ENCODE data around the gene RGCC.
"Not testable (repeated sequence)": the region's sequence is repeated elsewhere in the genome, so short reads cannot be mapped to it uniquely, and the experiment has no call there.

Gene RGCC

DNA sequence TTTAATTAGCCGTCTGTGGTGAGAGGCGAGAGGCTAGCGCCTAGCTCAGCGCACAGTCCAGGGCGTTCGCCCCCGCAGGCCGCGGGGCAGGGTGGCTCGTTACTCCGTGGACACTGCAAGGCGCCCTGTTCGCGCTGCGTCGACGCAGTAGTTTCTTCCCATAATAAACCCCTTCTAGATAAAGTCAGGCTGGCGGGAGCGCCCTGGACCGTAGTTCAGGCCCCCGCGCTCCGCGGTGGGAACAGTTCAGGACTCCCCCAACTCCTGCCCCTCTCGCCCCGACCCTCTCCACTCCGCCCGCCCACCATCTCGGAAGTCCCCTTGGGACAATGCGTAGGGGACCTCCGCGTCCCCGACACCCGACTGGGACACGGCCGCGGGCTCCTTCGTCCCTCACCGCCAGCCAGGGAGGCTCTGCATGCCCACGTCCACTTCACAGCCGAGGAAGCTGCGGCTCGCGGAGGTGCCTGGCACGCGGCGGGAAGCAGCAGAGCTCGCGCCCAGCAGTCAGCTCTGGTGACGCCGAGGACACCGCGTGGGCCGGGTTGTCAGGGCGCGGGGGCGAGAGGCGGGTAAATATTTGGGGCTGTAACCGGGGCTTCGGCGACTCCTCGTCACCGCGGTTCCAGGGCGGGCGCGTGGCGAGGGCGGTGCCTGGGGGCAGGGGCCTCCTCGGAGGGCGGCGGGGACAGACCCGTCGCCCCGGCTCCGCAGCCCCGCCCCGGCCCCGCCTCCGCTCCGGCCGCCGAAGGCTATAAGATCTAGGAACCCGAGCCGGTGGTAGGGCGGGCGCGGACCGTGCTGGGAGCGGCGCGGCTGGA, at the start of gene RGCC:
TSS of gene RGCC (plus strand) at position 783 of the 821 bp plus-strand sequence. CDS start 158 bp downstream, outside the sequence.
- DNase-seq: peak; percentile 92 to 98

DNA sequence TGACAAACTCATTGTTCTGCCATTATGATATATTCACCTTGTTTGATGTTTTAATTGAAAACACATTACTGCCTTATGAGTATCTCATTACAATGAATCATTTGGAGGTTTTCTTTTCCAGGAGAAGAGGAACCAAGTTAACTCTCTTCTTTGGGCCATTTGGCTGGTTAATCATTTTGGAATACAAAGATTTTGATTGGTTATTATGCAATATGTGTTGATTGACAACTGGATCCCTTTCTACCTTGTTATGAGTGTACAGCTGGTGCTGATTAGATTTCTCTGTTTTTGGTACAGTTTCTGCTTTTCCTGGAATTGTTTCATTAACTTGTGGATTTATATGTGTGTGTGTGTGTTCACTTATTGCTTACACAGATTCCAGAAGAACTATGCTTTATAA, 49.2 kb upstream of the RGCC start:
- no peak for DNase-seq

- no peak for DNase-seq
Observed at GRCh38 chr13:41408746-41409145, 48.6 kb upstream of the RGCC start.

DNA sequence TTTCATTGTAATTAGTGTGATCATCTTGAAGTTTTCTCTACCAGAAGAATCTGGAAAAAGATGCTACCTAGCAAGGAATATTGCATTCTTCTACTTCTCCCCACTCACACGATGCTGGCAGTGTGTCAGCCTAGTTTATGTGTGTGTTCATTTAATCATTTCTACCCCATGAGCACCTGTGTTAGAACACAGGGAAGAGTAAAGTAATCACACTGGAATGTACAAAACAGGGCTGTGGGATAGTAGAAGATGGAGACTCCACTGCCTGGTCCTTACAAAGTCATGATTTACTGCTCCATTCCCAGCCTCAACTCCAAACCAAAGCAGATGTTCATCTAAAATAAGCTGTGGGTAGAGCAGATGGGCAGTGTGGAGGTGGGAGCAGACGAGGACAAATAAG, 47.7 kb upstream of the RGCC start:
- no peak for DNase-seq

DNA sequence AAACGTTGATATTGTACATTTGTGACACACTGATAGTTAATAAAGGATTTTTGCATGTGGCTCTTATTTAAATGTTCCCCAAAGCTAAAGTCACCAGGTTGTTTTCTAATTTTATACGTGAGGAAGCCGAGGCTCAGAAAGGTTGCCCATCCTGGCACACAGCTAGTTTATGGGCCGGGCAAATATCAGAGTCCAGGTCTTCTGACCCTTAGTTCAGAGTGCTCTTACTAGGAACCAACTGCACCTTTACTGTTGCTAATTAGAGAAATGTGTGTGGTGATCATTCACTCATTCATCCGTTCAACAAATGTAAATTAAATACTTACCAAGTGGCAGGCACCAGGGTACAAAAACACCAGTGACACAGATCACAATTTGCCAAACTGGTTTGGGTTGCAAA, 46.3 kb upstream of the RGCC start:
- DNase-seq: no peak

GRCh38 chr13:41411522-41411921, 45.8 kb upstream of the RGCC start:
- no peak for DNase-seq

GRCh38 chr13:41413872-41414271, 43.5 kb upstream of the RGCC start:
- DNase-seq: no peak

DNA sequence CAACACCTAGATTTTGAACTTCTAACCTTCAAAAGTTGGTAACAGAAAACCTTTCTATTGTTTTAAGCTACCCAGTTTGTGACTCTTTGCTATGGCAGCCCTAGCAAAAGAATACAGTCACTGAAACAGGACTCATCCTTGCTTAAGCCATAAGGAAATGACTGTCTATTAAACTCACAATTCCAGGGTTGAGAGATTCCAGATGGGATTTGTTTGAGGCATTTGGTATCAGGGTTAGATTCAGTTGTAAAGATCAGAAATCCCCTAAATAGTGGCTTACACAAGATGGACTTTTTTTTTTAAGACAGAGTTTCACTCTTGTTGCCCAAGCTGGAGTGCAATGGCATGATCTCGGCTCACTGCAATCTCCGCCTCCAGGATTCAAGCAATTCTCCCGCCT, 41.1 kb upstream of the RGCC start:
- no peak for DNase-seq

- DNase-seq: no peak
Observed at GRCh38 chr13:41418027-41418426, 39.3 kb upstream of the RGCC start.

DNA sequence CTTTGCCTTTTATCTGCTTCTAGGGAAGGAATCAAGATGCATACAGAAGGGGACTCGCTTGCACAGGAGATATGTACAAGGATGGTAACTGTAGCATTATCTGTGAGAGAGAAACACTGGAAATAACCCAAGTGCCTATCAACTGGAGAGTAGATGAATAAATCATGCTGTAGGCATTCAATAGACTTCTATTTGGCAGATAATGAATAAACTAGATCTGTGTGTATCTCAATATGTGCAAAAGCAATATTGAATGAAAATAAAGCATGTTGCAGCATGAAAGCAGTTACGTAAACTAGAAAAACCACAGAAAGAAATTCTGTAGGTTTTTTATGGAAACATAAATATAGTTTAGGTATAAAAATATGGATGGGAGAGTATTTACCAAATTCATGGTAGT, 38.6 kb upstream of the RGCC start:
- DNase-seq: no peak

GRCh38 chr13:41419206-41419605, 38.1 kb upstream of the RGCC start:
- no peak for DNase-seq

- DNase-seq: no peak
Observed at GRCh38 chr13:41420146-41420545, 37.2 kb upstream of the RGCC start.

GRCh38 chr13:41421330-41421729, 36.0 kb upstream of the RGCC start:
- not testable (repeated sequence) for DNase-seq

- DNase-seq: not testable (repeated sequence)
Observed at GRCh38 chr13:41421983-41422382, 35.4 kb upstream of the RGCC start.

DNA sequence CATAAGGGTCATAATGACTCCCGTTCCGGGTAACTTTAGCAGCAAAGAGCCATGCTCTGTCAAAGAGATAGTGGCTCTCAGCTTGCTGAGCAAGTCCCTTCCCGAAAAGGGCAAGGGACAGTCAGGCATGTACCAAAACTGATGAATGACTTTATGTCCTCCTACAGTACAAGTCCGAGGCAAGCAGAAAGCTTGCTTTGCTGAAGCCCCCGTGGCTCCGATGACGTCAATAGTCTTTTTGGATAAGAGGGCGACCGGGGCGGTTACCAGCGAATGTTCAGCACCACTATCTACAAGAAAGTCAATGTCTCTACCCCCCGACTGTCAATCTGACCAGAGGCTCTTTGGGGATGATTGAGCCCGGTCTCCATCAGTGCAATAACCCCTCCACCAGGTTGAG, 34.1 kb upstream of the RGCC start:
- DNase-seq: not testable (repeated sequence)

- not testable (repeated sequence) for DNase-seq
Observed at GRCh38 chr13:41424675-41425074, 32.7 kb upstream of the RGCC start.

DNA sequence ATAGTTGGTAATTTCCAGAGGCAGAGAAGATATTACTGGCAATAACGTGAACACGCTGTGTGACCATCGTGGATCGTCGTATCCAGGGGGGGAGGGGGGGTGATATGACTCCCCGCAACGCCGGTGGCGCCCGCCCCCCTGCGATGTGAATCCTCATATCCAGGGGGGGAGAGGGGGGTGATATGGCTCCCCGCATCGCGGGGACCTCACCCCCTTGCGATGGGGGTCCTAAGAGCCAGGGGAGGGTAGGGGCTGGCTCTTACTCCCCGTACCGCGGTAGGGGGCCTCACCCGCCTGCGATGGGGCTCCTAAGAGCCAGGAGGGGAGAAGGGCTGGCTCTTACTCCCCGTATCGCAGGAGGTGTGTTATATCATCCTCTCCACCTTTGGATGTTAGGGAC, 31.3 kb upstream of the RGCC start:
- no peak for DNase-seq

DNA sequence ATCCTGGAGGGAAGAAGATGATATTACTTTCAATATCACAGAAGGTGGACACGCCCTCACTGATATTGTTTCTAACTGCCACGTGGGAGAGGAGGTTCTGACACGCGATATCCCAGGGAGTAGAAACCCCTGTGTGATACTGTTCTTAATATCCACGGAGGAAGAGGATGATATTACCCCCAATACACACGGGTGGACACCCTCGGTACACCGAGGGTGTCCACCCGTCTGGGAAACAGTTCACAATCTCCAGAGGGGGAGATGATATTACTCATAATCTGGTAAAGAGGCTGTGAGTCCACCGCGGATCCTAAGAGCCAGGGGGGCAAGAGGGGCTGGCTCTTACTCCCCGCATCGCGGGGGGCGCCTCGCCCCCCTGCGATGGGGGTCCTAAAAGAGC, 29.7 kb upstream of the RGCC start:
- no peak for DNase-seq

DNA sequence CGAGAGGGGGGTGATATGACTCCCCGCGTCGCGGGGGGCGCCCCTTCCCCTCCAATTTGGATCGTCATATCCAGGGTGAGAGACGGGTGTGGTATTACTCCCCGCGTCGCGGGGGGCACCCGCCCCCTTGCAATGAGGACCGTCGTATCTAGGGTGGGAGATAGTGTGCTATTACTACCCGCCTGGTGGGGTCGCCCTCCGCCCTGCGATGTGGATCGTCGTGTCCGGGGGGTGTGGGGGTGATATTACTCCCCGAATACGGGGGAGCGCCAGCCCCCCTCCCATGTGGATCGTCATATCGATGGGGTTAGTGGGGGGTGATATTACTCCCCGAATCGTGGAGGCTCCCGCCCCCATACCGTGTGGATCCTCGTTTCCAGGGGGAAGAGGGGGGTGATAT, 29.2 kb upstream of the RGCC start:
- peak; percentile 23 to 26 for DNase-seq

DNA sequence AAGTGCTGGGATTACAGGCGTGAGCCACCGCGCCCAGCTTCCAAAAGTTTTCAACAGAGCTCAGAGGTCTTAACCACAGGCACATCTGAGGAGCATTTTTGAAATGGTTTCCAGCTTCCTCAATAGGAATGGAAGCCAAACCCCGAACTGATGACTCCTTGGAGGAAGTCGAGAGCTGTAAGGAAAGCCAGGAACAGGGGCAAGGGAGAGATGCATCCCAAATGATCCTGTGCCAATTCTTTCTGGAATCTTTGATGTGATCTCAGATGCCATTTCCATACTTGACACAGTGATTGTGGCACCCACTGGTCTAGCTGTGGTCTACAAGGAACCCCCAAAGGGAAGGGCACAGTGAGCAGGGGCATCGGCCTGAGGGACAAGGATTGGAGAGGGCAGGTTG, 23.3 kb upstream of the RGCC start:
- DNase-seq: not testable (repeated sequence)

DNA sequence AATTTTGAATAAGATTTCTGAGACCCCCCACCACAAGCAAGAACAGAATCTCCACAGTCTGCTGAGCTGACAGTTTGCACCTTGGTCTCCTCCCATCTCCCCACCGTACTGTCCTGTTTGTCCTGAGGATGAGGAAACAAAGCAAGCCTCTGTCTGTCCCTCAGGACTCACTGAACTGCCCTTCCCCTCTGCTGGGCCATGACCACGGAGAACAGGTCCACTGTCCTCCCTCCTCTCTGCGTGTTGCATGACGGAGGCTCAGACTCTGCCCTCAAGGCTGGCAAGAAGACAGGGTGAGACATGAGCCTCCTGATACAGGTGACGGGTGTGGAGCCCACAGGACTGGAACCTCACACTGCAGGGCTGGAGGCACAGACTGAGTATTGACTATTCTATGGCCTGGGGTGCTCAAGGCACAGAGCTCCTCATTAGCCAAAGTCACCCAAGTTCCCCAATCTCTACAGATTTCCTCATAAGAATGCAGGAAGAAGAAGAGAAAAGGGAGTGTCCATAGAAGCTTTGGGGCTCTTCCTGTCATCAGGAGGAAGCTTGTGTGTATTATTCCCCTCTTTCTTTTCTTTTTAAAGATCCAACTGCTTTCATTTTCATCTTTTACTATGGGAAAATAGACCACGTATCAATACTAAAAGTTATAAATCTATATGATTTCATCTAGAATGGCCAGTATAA, 22.4 kb upstream of the RGCC start:
- no peak for DNase-seq

DNA sequence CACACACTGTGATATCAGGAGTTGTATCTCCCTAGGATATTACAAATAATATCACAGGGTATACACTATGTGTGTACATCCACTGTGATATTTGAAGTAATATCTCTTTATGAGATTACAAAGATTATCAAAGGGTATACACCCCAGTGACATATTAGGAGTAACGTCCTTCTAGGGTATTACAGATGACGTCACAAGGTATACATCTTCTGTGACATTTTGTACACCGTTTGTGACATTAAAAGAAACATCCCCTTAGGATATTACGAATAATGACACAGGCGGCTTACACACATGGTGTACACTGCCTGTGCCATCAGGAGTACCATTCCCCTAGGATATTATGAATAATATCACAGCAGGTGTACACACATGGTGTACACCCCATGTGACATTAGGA, 13.4 kb upstream of the RGCC start:
- no peak for DNase-seq

DNA sequence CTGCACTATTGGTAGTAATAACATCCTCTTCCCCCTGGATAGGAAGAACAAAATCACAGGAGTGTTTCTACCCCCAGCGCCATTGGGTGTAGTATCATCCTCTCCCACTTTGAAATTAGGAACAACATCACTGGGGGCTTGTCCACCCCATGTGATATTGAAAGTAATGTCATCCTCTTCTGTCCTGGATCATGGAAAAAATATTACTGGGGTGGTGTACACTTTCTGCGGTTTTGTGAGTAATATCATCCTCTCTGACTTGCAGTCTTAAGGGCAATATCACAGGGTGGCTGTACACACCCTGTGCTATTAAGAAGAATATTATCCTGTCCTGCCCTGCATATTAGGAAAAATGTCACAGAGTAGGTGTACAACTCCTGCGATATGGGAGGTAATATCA, 4.9 kb upstream of the RGCC start:
- no peak for DNase-seq

GRCh38 chr13:41453620-41454019, 3.7 kb upstream of the RGCC start:
- DNase-seq: no peak

- no peak for DNase-seq
Observed at GRCh38 chr13:41454170-41454569, 3.2 kb upstream of the RGCC start.

All from stimulated activated CD4-positive, alpha-beta T cell treated with anti-CD3 and anti-CD28 coated beads, Interleukin-4, amount 100 ng/mL, for 4 hours (primary cell).